Upper lobe of right lung (tissue), 1 donor: ENCODE data around the gene SEC24C. TPM values are rescaled to one million over a fixed set of nuclear protein-coding genes. Genes with fewer than 3 reads are reported as not detected.
A peak's percentile ranks its signal among the peaks of the same experiment; 100 is the strongest.
"Not testable (repeated sequence)": the region's sequence is repeated elsewhere in the genome, so short reads cannot be mapped to it uniquely, and the experiment has no call there.

Experiments used
- ATAC-seq: fragments of 200-7000 bp; cut with Tn5 transposase; one replicate; pipeline ENCODE4 v1.9.1; 2020; ENCODE audit warnings: mild to moderate bottlenecking, moderate library complexity
- DNase-seq: peaks from one replicate; pipeline ENCODE4 v3.0.0-alpha.2; 2020
- H3K27ac ChIP-seq: fragments of 200-600 bp; one replicate; pipeline ENCODE4 v1.8.0; 2022
- H3K27me3 ChIP-seq: fragments of 200-600 bp; one replicate; pipeline ENCODE4 v1.8.0; 2022; ENCODE audit warnings: mild to moderate bottlenecking
- H3K36me3 ChIP-seq: fragments of 200-600 bp; one replicate; pipeline ENCODE4 v1.8.0; 2022
- H3K4me1 ChIP-seq: fragments of 200-600 bp; one replicate; pipeline ENCODE4 v1.8.0; 2022
- H3K4me3 ChIP-seq: fragments of 200-600 bp; one replicate; pipeline ENCODE4 v1.8.0; 2022; ENCODE audit warnings: mild to moderate bottlenecking
- H3K9me3 ChIP-seq: fragments of 200-600 bp; one replicate; pipeline ENCODE4 v1.8.0; 2022
- CTCF ChIP-seq: fragments of 200-600 bp; IDR thresholded peaks from one replicate; pipeline ENCODE4 v1.8.0; 2022; ENCODE audit warnings: antibody characterized with exemption
- intact Hi-C: fragments of 100-400 bp; cut with DNase I; formaldehyde crosslinking; loops from one replicate; pipeline ENCODE4 v1.11.0; 2022
- long read RNA-seq: library from polyadenylated mRNA; unstranded; transcript quantifications from one replicate; pipeline ENCODE4 v2.0.0, GENCODE V29; 2021
- total RNA-seq: library from RNA; stranded (reverse); fragmentation: NEBNext Ultra II Directional; extraction: Animal tissue kit (Norgen Biotek cat#: 25700); gene quantifications from one replicate; pipeline ENCODE4 v1.2.1, GENCODE V29; 2021
- donor health status: DM: no; HTN: yes; CAD: no; lungs with severe emphysema.

The SEC24C gene
- 71.0 TPM for total RNA-seq
- long read RNA-seq, full-length matches to known transcripts = 44 of 233 reads
- long read RNA-seq, partial matches to known transcripts = 161 of 233 reads
- long read RNA-seq, other reads (novel, unspliced or antisense) = 28 of 233 reads

DNA sequence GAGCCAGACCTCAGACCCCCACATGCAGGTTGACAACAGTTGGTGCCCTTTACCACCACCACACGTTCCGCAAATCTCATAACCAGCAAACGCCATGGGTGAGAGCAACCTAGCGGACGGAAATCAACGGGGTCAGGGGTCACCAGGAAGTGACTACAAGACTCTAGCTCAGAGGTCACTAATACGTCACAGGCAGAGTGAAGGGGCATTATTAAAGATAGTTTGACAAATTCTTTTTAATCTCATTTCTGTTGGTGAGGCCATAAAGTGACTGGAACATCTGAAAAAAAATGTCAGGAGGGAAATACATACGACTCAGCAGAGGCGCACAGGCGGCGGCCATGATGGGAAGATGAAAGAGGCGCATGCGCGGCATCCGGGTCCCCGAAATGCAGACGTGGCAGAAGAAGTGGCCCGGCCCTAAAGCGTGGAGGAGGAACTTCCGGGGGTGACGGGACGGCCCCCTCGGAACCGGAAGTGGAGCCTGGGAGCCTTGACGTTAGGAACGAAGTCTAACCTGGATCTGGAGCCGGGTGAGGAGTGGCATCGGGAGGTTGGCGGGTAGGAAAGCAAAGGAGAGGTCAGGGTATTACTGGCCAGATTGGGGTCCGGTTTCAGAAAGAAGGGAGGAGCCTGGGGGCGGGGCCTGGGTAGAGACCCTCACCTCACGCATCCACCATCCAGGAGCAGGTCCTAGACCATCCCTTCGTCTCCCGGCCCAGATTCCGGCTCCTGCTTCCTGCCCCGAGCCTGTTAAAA, at the start of gene SEC24C:
SEC24C (plus strand) TSS at position 468 of the 759 bp plus-strand sequence. CDS start 2,461 bp downstream, outside the sequence.
- intact Hi-C loops = no loop called here
- Histone ChIP-seq H3K9me3 (no peaks in the 10 kb centered on the region), H3K27ac (peak within 1 kb of the TSS; percentile 98), H3K4me3 (peak within 1 kb of the TSS; percentile 99), H3K36me3 (peaks cover 27% of the 10 kb centered on the region), H3K4me1 (peaks cover 38% of the 10 kb centered on the region), H3K27me3 (no peaks in the 10 kb centered on the region)
- peak; percentile 98 for DNase-seq
- peak; percentile 97 for ATAC-seq
- no peak for TF ChIP-seq CTCF

- H3K4me1 ChIP-seq, ATAC-seq, H3K27ac ChIP-seq, DNase-seq, H3K4me3 ChIP-seq, H3K9me3 ChIP-seq, H3K27me3 ChIP-seq, intact Hi-C loops, H3K36me3 ChIP-seq: not testable (repeated sequence)
Measured at GRCh38 chr10:73695302-73695701, 48.9 kb upstream of the SEC24C start.

GRCh38 chr10:73697675-73698159, 46.5 kb upstream of the SEC24C start, which contains the start of gene AGAP5:
Gene AGAP5, minus strand, starts transcription at chr10:73698109. Its CDS starts 354 bp downstream, at chr10:73697755.
- H3K4me1 ChIP-seq, intact Hi-C loops, H3K27ac ChIP-seq, DNase-seq, ATAC-seq, H3K9me3 ChIP-seq, H3K4me3 ChIP-seq, H3K36me3 ChIP-seq, H3K27me3 ChIP-seq: not testable (repeated sequence)

- H3K36me3 ChIP-seq, H3K4me1 ChIP-seq, DNase-seq, intact Hi-C loops, ATAC-seq, H3K27me3 ChIP-seq, H3K9me3 ChIP-seq, H3K27ac ChIP-seq, H3K4me3 ChIP-seq: not testable (repeated sequence)
Measured at GRCh38 chr10:73698819-73699218, 45.4 kb upstream of the SEC24C start.

DNA sequence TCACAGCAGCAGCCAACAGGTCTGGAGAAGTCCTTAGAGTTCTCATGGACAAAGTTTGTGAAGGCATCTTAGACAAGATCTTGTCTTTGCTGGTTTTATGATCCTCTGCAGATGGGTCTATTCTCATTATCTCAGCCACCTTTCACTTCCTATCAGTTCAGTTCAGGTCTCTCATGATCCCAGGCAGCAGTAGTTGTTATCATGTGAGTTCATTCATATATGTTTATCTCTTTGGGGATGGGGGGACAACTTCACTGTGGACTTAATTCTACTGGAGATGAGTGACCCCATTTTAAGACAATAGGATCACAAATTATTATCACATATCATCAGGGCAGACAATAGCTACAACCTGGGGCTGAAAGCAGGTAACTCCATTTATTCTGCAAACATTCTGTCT, 40.2 kb upstream of the SEC24C start:
- ATAC-seq, H3K9me3 ChIP-seq, H3K27ac ChIP-seq, H3K4me3 ChIP-seq, DNase-seq, H3K4me1 ChIP-seq, intact Hi-C loops, H3K27me3 ChIP-seq, H3K36me3 ChIP-seq: not testable (repeated sequence)

DNA sequence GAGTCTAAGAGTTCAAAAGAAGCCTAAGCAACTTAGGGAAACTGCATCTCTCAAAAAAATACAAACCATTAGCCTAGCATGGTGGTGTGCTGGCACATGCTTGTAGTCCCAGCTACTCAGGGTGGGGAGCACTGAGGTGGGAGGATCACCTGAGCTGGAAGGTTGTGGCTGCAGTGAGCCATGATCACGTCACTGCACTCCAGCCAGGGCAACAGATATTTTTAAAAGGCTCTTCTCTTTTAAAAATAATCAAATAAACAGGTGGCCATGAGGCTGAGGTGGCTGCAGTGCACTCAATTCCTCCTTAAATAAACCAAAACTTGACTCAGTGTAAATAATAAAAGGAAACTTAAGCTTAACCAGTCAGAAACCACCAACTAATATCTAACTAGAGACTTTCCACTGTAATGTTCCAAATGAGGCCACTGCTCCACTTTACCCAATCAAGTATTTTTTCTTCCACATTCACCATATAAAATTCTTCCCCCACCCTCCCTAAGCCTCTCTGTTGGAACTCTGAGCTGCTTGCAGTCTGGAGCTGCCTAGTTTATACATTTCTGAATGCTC, 38.6 kb upstream of the SEC24C start:
- H3K27me3 ChIP-seq, H3K4me1 ChIP-seq, intact Hi-C loops, ATAC-seq, DNase-seq, H3K4me3 ChIP-seq, H3K36me3 ChIP-seq, H3K27ac ChIP-seq, H3K9me3 ChIP-seq: not testable (repeated sequence)

DNA sequence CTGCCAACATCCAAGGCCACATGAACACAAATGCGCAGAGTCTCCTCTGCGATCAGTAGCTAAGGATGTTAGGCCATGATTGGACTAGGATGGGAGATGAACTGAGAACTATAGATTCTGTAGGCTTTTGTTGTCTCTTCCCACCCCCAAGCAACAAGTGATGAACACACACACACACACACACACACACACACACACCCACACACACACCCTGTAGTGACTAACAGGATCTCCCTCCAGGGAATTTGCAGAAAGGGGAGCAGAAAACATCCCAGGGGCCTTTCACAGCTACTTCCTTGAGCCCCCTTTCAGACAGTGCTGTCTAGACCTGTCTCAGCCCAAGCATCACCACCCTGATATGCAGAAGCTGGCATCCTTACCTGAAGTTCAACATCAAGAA, 37.7 kb upstream of the SEC24C start:
- H3K9me3 ChIP-seq = not testable (repeated sequence)

GRCh38 chr10:73707628-73708027, 36.5 kb upstream of the SEC24C start:
- H3K4me3 ChIP-seq, H3K9me3 ChIP-seq, DNase-seq, H3K27ac ChIP-seq, H3K4me1 ChIP-seq, ATAC-seq, H3K27me3 ChIP-seq, intact Hi-C loops: not testable (repeated sequence)
- peaks cover 18% of the 10 kb centered on the region for H3K36me3 ChIP-seq

More for the DNA sequence above, 37.7 kb upstream of the SEC24C start:
- H3K4me1 ChIP-seq, H3K36me3 ChIP-seq, H3K27me3 ChIP-seq, ATAC-seq, DNase-seq, H3K4me3 ChIP-seq, H3K27ac ChIP-seq, intact Hi-C loops: not testable (repeated sequence)

GRCh38 chr10:73708122-73708521, 36.0 kb upstream of the SEC24C start:
- H3K4me3 ChIP-seq, H3K27ac ChIP-seq, intact Hi-C loops, H3K27me3 ChIP-seq, H3K4me1 ChIP-seq, DNase-seq, ATAC-seq, H3K9me3 ChIP-seq: not testable (repeated sequence)
- peaks cover 21% of the 10 kb centered on the region for H3K36me3 ChIP-seq

- H3K27ac ChIP-seq, ATAC-seq, intact Hi-C loops, H3K4me1 ChIP-seq, DNase-seq, H3K9me3 ChIP-seq, H3K27me3 ChIP-seq, H3K4me3 ChIP-seq: not testable (repeated sequence)
- peaks cover 36% of the 10 kb centered on the region for H3K36me3 ChIP-seq
Measured at GRCh38 chr10:73711683-73712082, 32.5 kb upstream of the SEC24C start.

GRCh38 chr10:73713912-73714311, 30.3 kb upstream of the SEC24C start:
- intact Hi-C loops, ATAC-seq, H3K27ac ChIP-seq, H3K4me1 ChIP-seq, H3K4me3 ChIP-seq, H3K27me3 ChIP-seq, H3K9me3 ChIP-seq, DNase-seq: not testable (repeated sequence)
- peaks cover 58% of the 10 kb centered on the region for H3K36me3 ChIP-seq

DNA sequence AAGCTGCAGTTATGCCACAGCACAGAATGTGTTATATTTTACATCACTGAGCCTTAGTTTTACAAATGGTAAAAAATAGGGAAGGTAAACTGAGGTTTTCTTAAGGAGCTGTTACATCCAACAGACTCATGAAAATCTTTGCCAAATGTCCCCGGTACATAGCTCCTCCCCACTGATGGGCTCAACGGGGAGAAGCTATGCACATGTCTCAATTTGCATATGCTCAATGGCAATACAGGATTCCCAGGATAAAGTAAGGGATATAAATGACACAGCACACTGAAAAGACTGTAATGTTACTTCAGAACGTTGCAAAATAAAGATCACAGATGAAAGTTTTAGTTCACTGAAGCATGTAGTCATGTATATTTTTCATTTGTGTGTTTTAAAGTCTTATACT, 29.7 kb upstream of the SEC24C start:
- DNase-seq, H3K27ac ChIP-seq, H3K4me1 ChIP-seq, ATAC-seq, intact Hi-C loops, H3K9me3 ChIP-seq, H3K4me3 ChIP-seq, H3K27me3 ChIP-seq: not testable (repeated sequence)
- peaks cover 64% of the 10 kb centered on the region for H3K36me3 ChIP-seq
